DND-41 (cell line): ENCODE results near the gene FBXW4.

Source experiments
- EZH2 ChIP-seq: IDR thresholded peaks from 3 replicates; pipeline ENCODE4 v1.6.1; 2012; ENCODE audit warnings: borderline replicate concordance, low read depth, mild to moderate bottlenecking, moderate library complexity, low read length, inconsistent platforms; ENCODE audit not compliant: severe bottlenecking
- TF ChIP-seq, protein P1 (sequence below): IDR thresholded peaks from 2 replicates; pipeline ENCODE4 v1.5.1; 2012; ENCODE audit warnings: borderline replicate concordance, low read length, moderate library complexity, mild to moderate bottlenecking; ENCODE audit not compliant: poor library complexity, severe bottlenecking; ENCODE audit errors: extremely low read depth

DNA sequence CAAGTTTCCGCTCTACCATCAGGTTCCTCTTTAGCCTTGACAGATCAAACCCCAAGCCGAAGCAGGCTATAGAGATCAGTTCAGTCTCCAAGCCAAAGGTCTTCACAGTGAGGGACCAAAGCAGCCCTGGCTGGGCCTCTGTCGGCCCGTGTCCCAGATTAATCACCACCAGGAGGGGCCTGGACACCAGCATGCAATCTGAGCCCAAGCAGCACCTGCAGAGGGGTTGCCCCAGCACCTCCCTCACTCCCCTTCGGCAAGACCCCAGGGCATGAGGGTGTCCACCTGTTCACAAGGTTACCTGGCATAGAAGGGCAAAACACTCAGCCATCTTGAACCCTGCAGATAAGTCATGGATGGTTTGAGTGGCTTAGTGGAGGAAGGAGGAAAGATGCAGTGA, 36.0 kb downstream of the FBXW4 start:
- TF ChIP-seq, protein P1, sequence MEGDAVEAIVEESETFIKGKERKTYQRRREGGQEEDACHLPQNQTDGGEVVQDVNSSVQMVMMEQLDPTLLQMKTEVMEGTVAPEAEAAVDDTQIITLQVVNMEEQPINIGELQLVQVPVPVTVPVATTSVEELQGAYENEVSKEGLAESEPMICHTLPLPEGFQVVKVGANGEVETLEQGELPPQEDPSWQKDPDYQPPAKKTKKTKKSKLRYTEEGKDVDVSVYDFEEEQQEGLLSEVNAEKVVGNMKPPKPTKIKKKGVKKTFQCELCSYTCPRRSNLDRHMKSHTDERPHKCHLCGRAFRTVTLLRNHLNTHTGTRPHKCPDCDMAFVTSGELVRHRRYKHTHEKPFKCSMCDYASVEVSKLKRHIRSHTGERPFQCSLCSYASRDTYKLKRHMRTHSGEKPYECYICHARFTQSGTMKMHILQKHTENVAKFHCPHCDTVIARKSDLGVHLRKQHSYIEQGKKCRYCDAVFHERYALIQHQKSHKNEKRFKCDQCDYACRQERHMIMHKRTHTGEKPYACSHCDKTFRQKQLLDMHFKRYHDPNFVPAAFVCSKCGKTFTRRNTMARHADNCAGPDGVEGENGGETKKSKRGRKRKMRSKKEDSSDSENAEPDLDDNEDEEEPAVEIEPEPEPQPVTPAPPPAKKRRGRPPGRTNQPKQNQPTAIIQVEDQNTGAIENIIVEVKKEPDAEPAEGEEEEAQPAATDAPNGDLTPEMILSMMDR: no peak
- no peak for TF ChIP-seq EZH2
